C4-2B (cell line): ENCODE results near the gene UNKL.

Experiments used
- H3K27ac ChIP-seq: fragments of 450-650 bp; 2 replicates; pipeline ENCODE4 v1.5.1; 2017
- ZFX ChIP-seq: fragments of 450-650 bp; IDR thresholded peaks from 2 replicates; pipeline ENCODE4 v1.6.1; 2017
- TF ChIP-seq, protein P1 (sequence below): fragments of 450-650 bp; conservative IDR thresholded peaks from 2 replicates; pipeline ENCODE4 v1.5.1; 2017; ENCODE audit warnings: mild to moderate bottlenecking

The UNKL gene

DNA sequence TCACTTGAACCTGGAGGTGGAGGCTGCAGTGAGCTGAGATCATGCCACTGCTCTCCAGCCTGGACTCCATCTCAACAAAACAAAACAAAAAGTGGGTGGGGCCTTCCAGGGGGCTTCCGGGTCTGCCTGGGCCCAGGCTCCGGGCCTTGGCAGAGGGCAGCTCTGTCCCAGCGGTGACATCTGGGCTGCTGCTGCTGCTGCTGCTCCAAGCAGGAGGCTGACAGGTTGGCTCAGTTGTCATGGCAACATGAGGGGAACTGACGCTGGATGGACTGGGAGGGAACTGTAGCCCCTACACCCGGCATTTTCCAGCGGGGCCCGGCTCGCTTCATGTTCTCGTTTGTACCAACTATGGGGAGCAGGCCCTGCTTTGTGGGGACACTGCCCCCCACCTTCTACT is 77.0 kb downstream of the UNKL start:
- TF ChIP-seq, protein P1, sequence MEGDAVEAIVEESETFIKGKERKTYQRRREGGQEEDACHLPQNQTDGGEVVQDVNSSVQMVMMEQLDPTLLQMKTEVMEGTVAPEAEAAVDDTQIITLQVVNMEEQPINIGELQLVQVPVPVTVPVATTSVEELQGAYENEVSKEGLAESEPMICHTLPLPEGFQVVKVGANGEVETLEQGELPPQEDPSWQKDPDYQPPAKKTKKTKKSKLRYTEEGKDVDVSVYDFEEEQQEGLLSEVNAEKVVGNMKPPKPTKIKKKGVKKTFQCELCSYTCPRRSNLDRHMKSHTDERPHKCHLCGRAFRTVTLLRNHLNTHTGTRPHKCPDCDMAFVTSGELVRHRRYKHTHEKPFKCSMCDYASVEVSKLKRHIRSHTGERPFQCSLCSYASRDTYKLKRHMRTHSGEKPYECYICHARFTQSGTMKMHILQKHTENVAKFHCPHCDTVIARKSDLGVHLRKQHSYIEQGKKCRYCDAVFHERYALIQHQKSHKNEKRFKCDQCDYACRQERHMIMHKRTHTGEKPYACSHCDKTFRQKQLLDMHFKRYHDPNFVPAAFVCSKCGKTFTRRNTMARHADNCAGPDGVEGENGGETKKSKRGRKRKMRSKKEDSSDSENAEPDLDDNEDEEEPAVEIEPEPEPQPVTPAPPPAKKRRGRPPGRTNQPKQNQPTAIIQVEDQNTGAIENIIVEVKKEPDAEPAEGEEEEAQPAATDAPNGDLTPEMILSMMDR, result no peak
- TF ChIP-seq ZFX, result no peak
- H3K27ac ChIP-seq, result no peak overlapping the region

GRCh38 chr16:1336619-1337018 is 77.9 kb downstream of the UNKL start:
- no peak overlapping the region for H3K27ac ChIP-seq
- TF ChIP-seq, protein P1, result no peak
- no peak for TF ChIP-seq ZFX

DNA sequence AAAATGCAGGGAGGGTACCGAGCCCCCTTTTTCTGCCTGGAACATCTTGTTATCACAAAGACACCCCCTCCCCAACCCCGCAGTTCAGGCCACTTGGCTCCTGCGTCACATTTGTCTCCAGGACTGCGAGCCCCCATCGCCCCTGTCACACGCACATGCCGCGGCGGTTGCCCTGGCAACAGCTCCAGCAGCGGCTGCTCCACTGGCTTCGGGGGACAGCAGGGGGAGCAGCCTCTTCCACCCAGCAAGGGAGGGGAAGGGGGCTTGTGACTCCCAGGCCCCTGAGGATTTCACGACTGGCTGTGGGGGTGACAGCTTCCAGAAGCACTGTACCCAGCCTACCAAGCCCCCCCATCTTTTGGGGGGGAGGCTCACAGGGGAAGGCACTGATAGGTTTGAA is 78.5 kb downstream of the UNKL start:
- TF ChIP-seq ZFX, result no peak
- TF ChIP-seq, protein P1, result no peak
- H3K27ac ChIP-seq, result no peak overlapping the region

GRCh38 chr16:1335211-1335971 is 79.1 kb downstream of the UNKL start:
- TF ChIP-seq, protein P1, result no peak
- TF ChIP-seq ZFX, result no peak

GRCh38 chr16:1334739-1335138 is 79.8 kb downstream of the UNKL start:
- TF ChIP-seq, protein P1, result no peak
- TF ChIP-seq ZFX, result no peak
- H3K27ac ChIP-seq, result no peak overlapping the region

More at GRCh38 chr16:1335211-1335971, 79.1 kb downstream of the UNKL start:
- H3K27ac ChIP-seq, result no peak overlapping the region

GRCh38 chr16:1333854-1334700 is 80.4 kb downstream of the UNKL start:
- no peak overlapping the region for H3K27ac ChIP-seq
- TF ChIP-seq, protein P1, result no peak
- TF ChIP-seq ZFX, result no peak

GRCh38 chr16:1333149-1333812 is 81.2 kb downstream of the UNKL start, which contains the start of gene BAIAP3:
Gene BAIAP3 (plus strand): TSS chr16:1333645. CDS start chr16:1338550, 4,905 bp downstream.
- TF ChIP-seq, protein P1, result no peak
- no peak for TF ChIP-seq ZFX
- peak within 1 kb of the TSS; percentile 69; the same call in 1 of the 2 replicates for H3K27ac ChIP-seq
